CMK (cell line): ENCODE measurements around the gene BDH1.
"Not testable (repeated sequence)": the region's sequence is repeated elsewhere in the genome, so short reads cannot be mapped to it uniquely, and the experiment has no call there.

Source experiments
- DNase-seq: peaks from one replicate; pipeline ENCODE4 v3.0.0-alpha.2; 2010; ENCODE audit warnings: low read depth

BDH1 gene, protein sequence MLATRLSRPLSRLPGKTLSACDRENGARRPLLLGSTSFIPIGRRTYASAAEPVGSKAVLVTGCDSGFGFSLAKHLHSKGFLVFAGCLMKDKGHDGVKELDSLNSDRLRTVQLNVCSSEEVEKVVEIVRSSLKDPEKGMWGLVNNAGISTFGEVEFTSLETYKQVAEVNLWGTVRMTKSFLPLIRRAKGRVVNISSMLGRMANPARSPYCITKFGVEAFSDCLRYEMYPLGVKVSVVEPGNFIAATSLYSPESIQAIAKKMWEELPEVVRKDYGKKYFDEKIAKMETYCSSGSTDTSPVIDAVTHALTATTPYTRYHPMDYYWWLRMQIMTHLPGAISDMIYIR

DNA sequence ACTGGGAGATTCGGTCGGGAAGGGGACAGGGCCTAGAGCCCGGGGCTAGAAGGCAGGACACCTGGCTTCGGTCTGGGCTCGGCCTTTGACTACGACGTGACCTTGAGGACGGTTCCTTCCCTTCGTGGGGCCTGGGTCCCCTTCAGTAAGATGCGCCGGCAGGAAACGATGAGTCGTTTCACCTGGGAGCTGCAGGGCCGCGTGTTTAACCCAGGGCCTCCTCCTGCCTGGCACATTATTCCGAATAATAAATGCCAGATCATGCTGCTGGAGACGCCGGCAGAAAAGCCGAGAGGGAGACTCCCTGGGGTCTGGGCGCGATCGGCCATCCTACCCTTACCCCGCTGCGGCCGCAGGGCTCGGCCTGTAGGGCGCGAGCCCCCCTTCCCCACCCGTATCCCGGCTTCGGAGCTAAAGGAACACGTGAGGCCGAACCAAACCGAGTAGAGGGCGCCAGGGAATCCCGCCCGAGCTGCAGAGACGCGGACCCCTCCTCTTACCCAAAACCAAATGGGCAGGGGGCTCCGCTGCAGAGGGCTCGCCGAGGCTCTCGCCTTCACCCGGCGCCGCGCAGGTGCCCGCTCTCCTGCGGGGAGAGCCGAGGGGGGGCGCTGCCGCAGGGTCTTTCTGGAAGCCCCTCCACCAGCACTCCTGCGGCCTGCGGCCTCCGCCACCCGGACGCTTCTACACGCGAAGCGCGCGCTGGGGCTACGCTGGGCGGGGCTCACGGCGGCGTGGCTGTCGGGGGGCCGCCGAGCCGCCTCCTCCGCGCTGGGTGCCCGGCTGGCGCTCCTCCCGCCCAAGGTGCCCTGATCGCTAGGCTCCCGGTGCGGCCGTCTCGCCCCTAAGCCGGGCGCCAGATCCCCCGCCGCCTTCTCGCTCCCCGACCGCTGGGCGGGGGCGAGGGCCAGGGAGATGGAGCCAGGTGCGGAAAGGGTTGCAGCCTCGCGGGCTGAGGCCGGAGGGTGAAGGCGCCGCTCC, at the start of gene BDH1:
BDH1 (minus strand) TSS at position 688 of the 981 bp plus-strand sequence. CDS start 9,525 bp downstream, outside the sequence.
- no peak for DNase-seq

- no peak for DNase-seq
These were observed 47.7 kb upstream of the BDH1 start for GRCh38 chr3:197603317-197603933.

GRCh38 chr3:197602351-197602750, 46.6 kb upstream of the BDH1 start:
- not testable (repeated sequence) for DNase-seq

DNA sequence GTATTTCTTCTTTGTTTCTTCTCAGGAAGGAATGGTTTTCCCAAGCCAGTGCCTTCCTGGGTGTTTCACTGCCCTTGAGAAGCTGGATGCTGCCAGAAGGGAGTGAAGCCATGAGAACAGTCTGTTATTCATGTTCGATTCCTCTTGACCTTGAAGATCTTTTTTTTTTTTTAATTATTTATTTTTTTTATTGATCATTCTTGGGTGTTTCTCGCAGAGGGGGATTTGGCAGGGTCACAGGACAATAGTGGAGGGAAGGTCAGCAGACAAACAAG, 45.7 kb upstream of the BDH1 start:
- not testable (repeated sequence) for DNase-seq

- no peak for DNase-seq
These were observed 45.2 kb upstream of the BDH1 start for GRCh38 chr3:197600796-197601565.

- DNase-seq: peak; percentile 45
These were observed 43.5 kb upstream of the BDH1 start for GRCh38 chr3:197599089-197599765.

DNA sequence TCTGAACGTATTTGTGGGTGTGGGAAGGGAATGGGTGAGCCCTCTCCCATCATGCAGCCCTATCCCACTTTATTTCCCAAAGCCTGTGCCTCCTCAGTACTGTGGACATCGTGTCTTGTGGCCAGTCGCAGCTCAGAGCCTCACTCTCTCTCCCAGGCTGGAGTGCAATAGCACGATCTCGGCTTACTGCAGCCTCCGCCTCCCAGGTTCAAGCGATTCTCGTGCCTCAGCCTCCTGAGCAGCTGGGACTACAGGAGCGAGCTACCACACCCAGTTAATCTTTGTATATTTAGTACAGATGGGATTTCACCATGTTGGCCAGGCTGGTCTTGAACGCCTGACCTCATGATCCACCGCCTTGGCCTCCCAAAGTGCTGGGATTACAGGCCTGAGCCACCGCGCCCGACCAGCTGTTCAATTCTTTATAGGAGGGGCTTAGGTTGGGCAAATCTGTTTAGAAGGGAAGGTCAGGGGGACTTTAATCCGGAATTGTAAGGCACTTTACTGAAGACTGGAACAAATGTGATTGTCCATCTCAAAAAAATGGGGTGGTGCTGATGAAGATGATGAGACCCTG, 42.7 kb upstream of the BDH1 start:
- DNase-seq: no peak

GRCh38 chr3:197597335-197597734, 41.6 kb upstream of the BDH1 start:
- peak; percentile 49 for DNase-seq

GRCh38 chr3:197595470-197596185, 39.9 kb upstream of the BDH1 start:
- DNase-seq: no peak

DNA sequence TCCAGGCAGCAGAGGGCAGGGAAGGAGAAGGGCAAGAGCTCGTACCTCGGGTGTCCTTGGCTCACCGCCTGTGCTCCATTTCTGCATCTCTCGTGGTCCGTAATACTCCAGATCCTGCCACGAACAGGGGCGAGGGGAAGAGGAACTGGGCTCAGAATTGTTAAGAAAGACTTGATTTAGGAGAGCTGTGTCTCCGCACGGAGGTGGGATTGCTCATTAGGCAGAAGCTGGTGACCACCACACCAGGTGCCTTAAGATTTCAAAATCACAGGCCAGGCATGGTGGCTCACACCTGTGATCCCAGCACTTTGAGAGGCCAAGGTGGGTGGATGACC, 37.2 kb upstream of the BDH1 start:
- peak; percentile 12 for DNase-seq

DNA sequence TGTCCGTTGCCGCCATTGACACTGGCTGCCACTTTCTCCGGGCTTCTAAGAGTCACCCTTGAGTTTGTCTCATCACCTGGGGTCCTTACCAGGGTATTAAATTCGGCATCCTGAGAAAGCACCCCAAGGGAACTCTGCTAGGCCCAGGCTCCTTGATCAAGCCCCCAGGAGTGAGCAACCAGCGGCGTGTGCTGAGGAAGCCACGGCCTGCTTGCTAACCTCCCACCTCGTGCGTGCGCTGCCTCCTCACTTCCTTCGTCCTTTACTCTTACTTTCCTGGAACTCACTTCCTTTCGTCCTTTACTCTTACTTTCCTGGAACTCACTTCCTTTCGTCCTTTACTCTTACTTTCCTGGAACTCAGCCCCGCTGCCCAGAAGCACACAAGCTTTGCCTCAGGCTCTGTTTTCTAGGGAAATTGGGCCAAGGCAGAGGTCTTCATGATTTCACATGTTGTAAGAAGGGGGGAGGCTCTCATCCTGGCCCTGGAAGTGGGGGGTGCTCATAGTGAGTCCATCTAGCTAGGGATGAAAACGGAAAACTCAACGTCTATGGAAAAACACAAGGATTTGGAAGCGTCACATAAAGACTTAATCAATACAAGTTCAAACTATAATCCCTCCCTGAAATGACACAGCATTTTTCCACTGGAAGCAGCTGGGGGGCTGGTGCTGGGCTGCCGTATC, 36.7 kb upstream of the BDH1 start:
- DNase-seq: peak; percentile 24

- no peak for DNase-seq
These were observed 36.0 kb upstream of the BDH1 start for GRCh38 chr3:197591816-197592215.

- no peak for DNase-seq
These were observed 34.7 kb upstream of the BDH1 start for GRCh38 chr3:197590313-197590962.

DNA sequence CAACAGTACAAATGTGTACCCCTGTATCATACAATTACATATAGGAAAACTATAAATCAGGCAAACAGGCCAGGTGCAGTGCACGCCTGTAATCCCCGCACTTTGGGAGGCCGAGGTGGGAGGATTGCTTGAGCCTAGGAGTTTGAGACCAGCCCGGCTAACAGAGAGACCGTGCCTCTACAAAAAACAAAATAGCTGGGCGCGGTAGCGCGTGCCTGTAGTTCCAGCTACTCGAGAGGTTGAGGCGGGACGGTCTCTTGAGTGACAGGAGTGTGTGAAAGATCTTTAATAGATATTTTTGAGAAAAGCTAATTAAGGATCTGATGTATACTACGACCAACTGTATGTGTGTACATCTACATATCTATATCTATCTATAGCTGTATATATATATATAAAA, 33.8 kb upstream of the BDH1 start:
- no peak for DNase-seq

- not testable (repeated sequence) for DNase-seq
These were observed 31.0 kb upstream of the BDH1 start for GRCh38 chr3:197586768-197587167.

DNA sequence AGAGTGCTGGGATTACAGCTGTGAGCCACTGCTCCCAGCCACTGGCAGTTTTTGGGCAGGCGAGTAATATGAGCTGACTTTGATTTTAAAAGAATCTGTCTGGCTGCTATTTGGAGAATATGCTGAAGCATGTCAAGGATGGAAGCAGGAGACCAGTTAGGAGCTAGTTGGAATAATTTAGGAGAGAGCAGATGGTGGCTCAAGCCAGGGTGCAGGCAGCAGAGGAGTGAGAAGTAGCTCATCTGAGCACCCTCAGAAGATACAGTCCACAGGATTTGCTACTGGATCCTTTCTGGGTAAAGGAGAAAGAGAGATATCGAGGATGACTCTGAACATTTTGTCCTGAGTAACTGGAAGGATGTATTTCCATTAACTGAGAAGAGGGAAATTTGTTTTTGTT, 30.4 kb upstream of the BDH1 start:
- DNase-seq: no peak

DNA sequence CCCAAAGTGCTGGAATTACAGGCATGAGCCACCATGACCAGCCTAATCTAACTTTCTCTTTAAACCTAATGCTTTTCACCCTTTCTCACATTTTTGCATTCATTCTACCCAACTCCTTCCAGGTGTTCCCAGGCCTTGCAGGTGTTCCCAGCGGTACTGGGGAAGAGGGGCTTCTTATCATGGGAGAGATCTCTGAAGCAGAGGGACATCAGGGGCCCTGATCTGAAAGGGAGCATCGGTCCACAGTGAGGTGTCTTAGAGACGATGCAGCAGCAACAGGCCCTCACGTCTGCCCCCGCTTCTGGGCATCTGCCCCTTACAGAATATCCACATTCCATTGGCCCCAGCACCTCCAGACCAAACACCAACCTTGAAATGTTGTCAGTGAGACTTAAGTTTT, 29.0 kb upstream of the BDH1 start:
- DNase-seq: no peak

- no peak for DNase-seq
These were observed 27.6 kb upstream of the BDH1 start for GRCh38 chr3:197583371-197583770.

DNA sequence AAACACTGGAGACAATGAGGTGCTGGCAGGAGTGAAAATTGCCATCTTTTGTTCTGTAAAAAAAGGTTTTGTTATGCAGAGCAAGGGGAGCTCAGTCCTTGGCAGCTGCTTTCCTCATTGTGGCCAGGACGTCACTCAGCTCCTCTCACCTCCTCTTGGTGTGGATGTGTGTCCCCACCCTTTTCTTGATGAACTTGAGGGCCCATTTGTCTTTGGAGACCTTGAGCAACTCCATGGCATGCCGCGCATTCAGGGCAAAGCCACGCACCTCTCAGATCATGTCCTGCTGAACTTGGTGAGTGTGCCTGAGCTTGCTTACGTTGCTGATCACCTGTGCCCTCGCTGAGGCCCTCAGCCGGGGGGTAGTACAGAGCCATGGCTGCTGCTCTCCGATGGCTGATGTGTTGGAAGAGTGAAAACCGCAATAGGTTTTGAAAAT, 24.5 kb upstream of the BDH1 start:
- DNase-seq: no peak
